GM23338 (cell line): ENCODE measurements around the gene NAPSA. TPM values are rescaled to one million over a fixed set of nuclear protein-coding genes. Genes with fewer than 3 reads are reported as not detected.
"Not testable (repeated sequence)": the region's sequence is repeated elsewhere in the genome, so short reads cannot be mapped to it uniquely, and the experiment has no call there.

Source experiments
- ATAC-seq: fragments of 200-7000 bp; cut with Tn5 transposase; 3 replicates; pipeline ENCODE4 v1.9.1; 2020
- DNase-seq: peaks from one replicate; pipeline ENCODE4 v3.0.0-alpha.2; 2015; ENCODE audit warnings: low spot score
- H2AFZ ChIP-seq: fragments of 200-600 bp; sonication (generic); 2 replicates; pipeline ENCODE4 v1.8.0; 2016; ENCODE audit warnings: antibody characterized with exemption, mild to moderate bottlenecking, moderate library complexity
- H3F3A ChIP-seq: fragments of 200-600 bp; sonication (generic); replicated peaks from 2 replicates; pipeline ENCODE4 v1.8.0; 2017; ENCODE audit warnings: antibody characterized with exemption, mixed run types, low read depth
- H3K27ac ChIP-seq: fragments of 200-600 bp; sonication (generic); 2 replicates; pipeline ENCODE4 v1.6.1; 2016; ENCODE audit warnings: low read depth
- H3K27me3 ChIP-seq: fragments of 200-600 bp; sonication (generic); 2 replicates; pipeline ENCODE4 v1.8.0; 2016; ENCODE audit warnings: mild to moderate bottlenecking, mixed run types, moderate library complexity; ENCODE audit not compliant: insufficient read depth
- H3K36me3 ChIP-seq: fragments of 200-600 bp; sonication (generic); 2 replicates; pipeline ENCODE4 v1.8.0; 2016; ENCODE audit warnings: mild to moderate bottlenecking; ENCODE audit not compliant: insufficient read depth
- H3K4me1 ChIP-seq: fragments of 200-600 bp; sonication (generic); 2 replicates; pipeline ENCODE4 v1.8.0; 2016; ENCODE audit warnings: mild to moderate bottlenecking, moderate library complexity; ENCODE audit not compliant: insufficient read depth
- H3K4me2 ChIP-seq: fragments of 200-600 bp; sonication (generic); 2 replicates; pipeline ENCODE4 v1.7.1; 2017; ENCODE audit warnings: mixed run types
- H3K4me3 ChIP-seq: fragments of 200-600 bp; sonication (generic); 2 replicates; pipeline ENCODE4 v1.6.1; 2016; ENCODE audit warnings: mixed run types
- H3K79me2 ChIP-seq: fragments of 200-600 bp; sonication (generic); replicated peaks from 2 replicates; pipeline ENCODE4 v1.8.0; 2017; ENCODE audit warnings: mild to moderate bottlenecking; ENCODE audit not compliant: insufficient read depth
- H3K9me2 ChIP-seq: fragments of 200-600 bp; sonication (generic); 2 replicates; pipeline ENCODE4 v1.8.0; 2017; ENCODE audit not compliant: insufficient read depth
- H4K20me1 ChIP-seq: fragments of 200-600 bp; sonication (generic); replicated peaks from 2 replicates; pipeline ENCODE4 v1.8.0; 2017; ENCODE audit warnings: mild to moderate bottlenecking; ENCODE audit not compliant: insufficient read depth
- H3K27ac Mint-ChIP-seq: 2 replicates; pipeline ENCODE4 v1.8.0; 2020; ENCODE audit warnings: inconsistent platforms, mild to moderate bottlenecking, moderate library complexity, mixed read lengths
- H3K27me3 Mint-ChIP-seq: 3 replicates; pipeline ENCODE4 v1.8.0; 2022; ENCODE audit warnings: low read depth, mild to moderate bottlenecking, moderate library complexity, mixed read lengths, inconsistent platforms; ENCODE audit not compliant: insufficient read depth, poor library complexity
- H3K36me3 Mint-ChIP-seq: 3 replicates; pipeline ENCODE4 v1.8.0; 2021; ENCODE audit warnings: low read depth, mild to moderate bottlenecking, inconsistent platforms, moderate library complexity, mixed read lengths
- H3K4me1 Mint-ChIP-seq: 3 replicates; pipeline ENCODE4 v1.8.0; 2020; ENCODE audit warnings: mild to moderate bottlenecking, inconsistent platforms, mixed read lengths
- H3K4me3 Mint-ChIP-seq: 3 replicates; pipeline ENCODE4 v1.8.0; 2021; ENCODE audit warnings: moderate library complexity, mild to moderate bottlenecking, inconsistent platforms, mixed read lengths
- H3K9me3 Mint-ChIP-seq: 3 replicates; pipeline ENCODE4 v1.8.0; 2020; ENCODE audit warnings: moderate library complexity, mild to moderate bottlenecking, inconsistent platforms, mixed read lengths
- CREB1 ChIP-seq: fragments of 250-450 bp; sonication (Bioruptor Pico); IDR thresholded peaks from 2 replicates; pipeline ENCODE4 v1.5.0; 2020; ENCODE audit warnings: low read depth, mild to moderate bottlenecking, moderate library complexity
- ETS1 ChIP-seq: IDR thresholded peaks from 2 replicates; pipeline ENCODE4 v1.6.1; 2016; ENCODE audit warnings: antibody characterized with exemption
- EZH2 ChIP-seq: fragments of 200-600 bp; sonication (generic); IDR thresholded peaks from one replicate; pipeline ENCODE4 v1.8.0; 2017; ENCODE audit warnings: antibody characterized with exemption, mild to moderate bottlenecking, low read depth; ENCODE audit not compliant: unreplicated experiment
- EZH2phosphoT487 ChIP-seq: fragments of 200-600 bp; sonication (generic); IDR thresholded peaks from one replicate; pipeline ENCODE4 v1.8.1; 2018; ENCODE audit warnings: antibody characterized with exemption; ENCODE audit not compliant: unreplicated experiment
- JUNB ChIP-seq: IDR thresholded peaks from one replicate; pipeline ENCODE4 v1.6.1; 2016; ENCODE audit warnings: antibody characterized with exemption; ENCODE audit not compliant: unreplicated experiment
- NANOG ChIP-seq: IDR thresholded peaks from 2 replicates; pipeline ENCODE4 v1.6.1; 2016; ENCODE audit warnings: antibody characterized with exemption, borderline replicate concordance
- REST ChIP-seq: IDR thresholded peaks from one replicate; pipeline ENCODE4 v1.6.1; 2018; ENCODE audit warnings: antibody characterized with exemption; ENCODE audit not compliant: unreplicated experiment
- STAT1 ChIP-seq: IDR thresholded peaks from one replicate; pipeline ENCODE4 v1.6.1; 2016; ENCODE audit warnings: antibody characterized with exemption; ENCODE audit not compliant: unreplicated experiment
- ZNF114 ChIP-seq: fragments of 250-450 bp; sonication (Bioruptor Pico); IDR thresholded peaks from 2 replicates; pipeline ENCODE4 v1.5.0; 2020; ENCODE audit warnings: mild to moderate bottlenecking, moderate library complexity
- ZNF331 ChIP-seq: fragments of 250-450 bp; sonication (Bioruptor Pico); IDR thresholded peaks from 2 replicates; pipeline ENCODE4 v1.5.0; 2020; ENCODE audit warnings: low read depth, mild to moderate bottlenecking, moderate library complexity
- polyA plus RNA-seq: library from polyadenylated mRNA; unstranded; fragments of >200 nt; fragmentation: Nextera tagmentation; extraction: Ambion mirVana; gene quantifications from 2 replicates; pipeline ENCODE4 v1.2.1, GENCODE V29; 2016
- total RNA-seq: library from RNA; depleted of rRNA; stranded (reverse); fragments of >200 nt; shearing (Covaris generic); gene quantifications from 2 replicates; pipeline ENCODE4 v1.2.3, GENCODE V29; 2014
- TF ChIP-seq, protein P1 (sequence below), 2 experiments: fragments of 200-600 bp in 1 of 2; sonication (generic) in 1 of 2; conservative IDR thresholded peaks; 2 replicates each; pipeline versions ENCODE4 v1.5.1 to v1.6.1; 2016 to 2017; ENCODE audit warnings: antibody characterized with exemption in 2 of 2, low read depth in 2 of 2, mild to moderate bottlenecking in 2 of 2, moderate library complexity in 1 of 2

Gene NAPSA
- total and polyA plus RNA-seq, 2 experiments from 2014 or later = 0.14 to 0.99 TPM

GRCh38 chr19:50356691-50357177, 8.7 kb downstream of the NAPSA start:
- H3F3A ChIP-seq = no peaks in the 10 kb centered on the region
- Mint-ChIP-seq H3K4me3 (no peak overlapping the region), H3K27ac (no peak overlapping the region), H3K9me3 (peaks cover 95% of the 10 kb centered on the region), H3K36me3 (peaks cover 38% of the 10 kb centered on the region), H3K4me1 (no peaks in the 10 kb centered on the region), H3K27me3 (peaks cover 7% of the 10 kb centered on the region)
- H3K27ac ChIP-seq = no peak overlapping the region
- no peaks in the 10 kb centered on the region for H3K36me3 ChIP-seq
- no peaks in the 10 kb centered on the region for H3K27me3 ChIP-seq
- no peak for TF ChIP-seq REST
- no peak for TF ChIP-seq STAT1
- TF ChIP-seq, protein P1, sequence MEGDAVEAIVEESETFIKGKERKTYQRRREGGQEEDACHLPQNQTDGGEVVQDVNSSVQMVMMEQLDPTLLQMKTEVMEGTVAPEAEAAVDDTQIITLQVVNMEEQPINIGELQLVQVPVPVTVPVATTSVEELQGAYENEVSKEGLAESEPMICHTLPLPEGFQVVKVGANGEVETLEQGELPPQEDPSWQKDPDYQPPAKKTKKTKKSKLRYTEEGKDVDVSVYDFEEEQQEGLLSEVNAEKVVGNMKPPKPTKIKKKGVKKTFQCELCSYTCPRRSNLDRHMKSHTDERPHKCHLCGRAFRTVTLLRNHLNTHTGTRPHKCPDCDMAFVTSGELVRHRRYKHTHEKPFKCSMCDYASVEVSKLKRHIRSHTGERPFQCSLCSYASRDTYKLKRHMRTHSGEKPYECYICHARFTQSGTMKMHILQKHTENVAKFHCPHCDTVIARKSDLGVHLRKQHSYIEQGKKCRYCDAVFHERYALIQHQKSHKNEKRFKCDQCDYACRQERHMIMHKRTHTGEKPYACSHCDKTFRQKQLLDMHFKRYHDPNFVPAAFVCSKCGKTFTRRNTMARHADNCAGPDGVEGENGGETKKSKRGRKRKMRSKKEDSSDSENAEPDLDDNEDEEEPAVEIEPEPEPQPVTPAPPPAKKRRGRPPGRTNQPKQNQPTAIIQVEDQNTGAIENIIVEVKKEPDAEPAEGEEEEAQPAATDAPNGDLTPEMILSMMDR (conservative IDR thresholded peaks at IDR 0.05; ENCODE audit: low read depth in 2 of 2) = no peak
- no peak for TF ChIP-seq ZNF114 (CRISPR knock-in tag)
- no peak for TF ChIP-seq EZH2phosphoT487
- no peak for TF ChIP-seq EZH2
- no peak for TF ChIP-seq ZNF331 (CRISPR knock-in tag)
- no peak for TF ChIP-seq NANOG
- TF ChIP-seq CREB1 = no peak
- TF ChIP-seq ETS1 = no peak
- TF ChIP-seq JUNB = no peak
- DNase-seq (no peak), ATAC-seq (no peak)
- no peaks in the 10 kb centered on the region; the same call in 1 of the 2 replicates for H4K20me1 ChIP-seq
- 0 out of 2 replicates have a peak, but pooled peaks cover 3% of the 10 kb centered on the region for H3K9me2 ChIP-seq
- no peak overlapping the region for H3K4me2 ChIP-seq
- no peaks in the 10 kb centered on the region; the same call in 1 of the 2 replicates for H3K4me1 ChIP-seq
- no peaks in the 10 kb centered on the region for H3K79me2 ChIP-seq
- H3K4me3 ChIP-seq = no peak overlapping the region
- H2AFZ ChIP-seq = no peak overlapping the region

GRCh38 chr19:50353487-50353880, 12.0 kb downstream of the NAPSA start:
- Mint-ChIP-seq H3K36me3 (peaks cover 33% of the 10 kb centered on the region), H3K9me3 (peaks cover 95% of the 10 kb centered on the region)
- H4K20me1 ChIP-seq, H3K9me2 ChIP-seq, H3K79me2 ChIP-seq, H3K4me1 ChIP-seq, H3K4me3 ChIP-seq, H3K27me3 Mint-ChIP-seq, H3K36me3 ChIP-seq, H3K27ac Mint-ChIP-seq, H3K27me3 ChIP-seq, H3K4me2 ChIP-seq, DNase-seq, ATAC-seq, H3F3A ChIP-seq, H2AFZ ChIP-seq, H3K4me3 Mint-ChIP-seq, H3K4me1 Mint-ChIP-seq, H3K27ac ChIP-seq: not testable (repeated sequence)
